ENCODE results near the gene GIMAP5.
A peak's percentile ranks its signal among the peaks of the same experiment; 100 is the strongest.
"Not testable (repeated sequence)": the region's sequence is repeated elsewhere in the genome, so short reads cannot be mapped to it uniquely, and the experiment has no call there.

Gene GIMAP5

DNA sequence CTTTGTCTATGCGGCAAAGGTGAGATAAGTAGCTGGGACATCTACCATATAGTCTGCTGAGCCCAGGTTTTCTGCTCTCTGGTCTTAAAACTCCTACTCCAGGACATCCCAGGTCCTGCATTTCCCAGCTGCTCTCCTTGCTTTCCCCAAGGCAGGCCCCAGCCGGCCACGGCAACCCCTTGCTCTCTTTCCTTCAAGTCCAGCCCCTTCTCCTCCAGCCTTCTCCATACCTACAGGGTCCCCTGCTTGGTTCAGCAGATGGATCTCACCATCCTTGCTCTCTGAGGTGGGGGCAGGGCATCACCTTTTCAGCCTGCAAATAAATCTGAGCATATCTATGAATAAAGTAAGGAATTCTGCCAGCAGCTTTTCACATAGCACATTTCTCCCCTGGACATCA, 8.7 kb downstream of the GIMAP5 start:
- peaks cover 7% of the 10 kb centered on the region for H3K36me3 Mint-ChIP-seq
- no peak for ATAC-seq
- H3K27me3 Mint-ChIP-seq, result peaks cover 59% of the 10 kb centered on the region
- no peak overlapping the region for H3K27ac Mint-ChIP-seq
- H3K9me3 Mint-ChIP-seq, result no peaks in the 10 kb centered on the region
- H3K4me1 Mint-ChIP-seq, result no peaks in the 10 kb centered on the region
- no peak overlapping the region for H3K4me3 Mint-ChIP-seq

GRCh38 chr7:150746921-150747320, 9.7 kb downstream of the GIMAP5 start:
- ATAC-seq, result no peak
- Mint-ChIP-seq H3K4me1 (no peaks in the 10 kb centered on the region), H3K27ac (no peak overlapping the region), H3K36me3 (peaks cover 6% of the 10 kb centered on the region), H3K9me3 (no peaks in the 10 kb centered on the region), H3K4me3 (no peak overlapping the region), H3K27me3 (peaks cover 50% of the 10 kb centered on the region)

- ATAC-seq, result no peak
- H3K27me3 Mint-ChIP-seq, result peaks cover 48% of the 10 kb centered on the region
- no peak overlapping the region for H3K27ac Mint-ChIP-seq
- H3K4me1 Mint-ChIP-seq, result no peaks in the 10 kb centered on the region
- no peak overlapping the region for H3K4me3 Mint-ChIP-seq
- H3K9me3 Mint-ChIP-seq, result no peaks in the 10 kb centered on the region
- no peaks in the 10 kb centered on the region for H3K36me3 Mint-ChIP-seq
Observed at GRCh38 chr7:150748376-150748775, 11.2 kb downstream of the GIMAP5 start.

DNA sequence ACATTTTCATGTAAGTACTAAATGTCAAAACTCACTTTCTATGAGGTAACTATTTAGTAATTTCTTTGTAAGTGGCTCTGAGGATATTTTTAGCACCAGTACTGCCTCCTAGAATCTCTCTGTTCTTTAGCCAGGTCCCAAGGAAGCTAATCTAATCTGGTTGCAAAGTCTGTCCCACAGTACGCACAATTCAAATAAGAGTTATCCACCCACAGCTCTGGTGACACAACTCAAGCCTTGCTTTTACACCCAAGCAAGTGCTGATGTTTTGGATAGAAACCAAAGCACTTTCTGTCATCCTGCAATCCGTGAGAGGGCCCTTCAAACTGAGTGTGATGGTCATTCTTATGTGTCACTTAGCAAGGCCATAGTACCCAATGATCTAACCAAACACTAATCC, 14.5 kb downstream of the GIMAP5 start:
- Mint-ChIP-seq H3K27ac (no peak overlapping the region), H3K27me3 (peaks cover 30% of the 10 kb centered on the region), H3K36me3 (no peaks in the 10 kb centered on the region), H3K4me3 (no peak overlapping the region), H3K9me3 (no peaks in the 10 kb centered on the region), H3K4me1 (peaks cover 21% of the 10 kb centered on the region)
- ATAC-seq, result no peak

GRCh38 chr7:150753239-150753638, 16.0 kb downstream of the GIMAP5 start:
- no peaks in the 10 kb centered on the region for H3K36me3 Mint-ChIP-seq
- peaks cover 21% of the 10 kb centered on the region for H3K4me1 Mint-ChIP-seq
- no peaks in the 10 kb centered on the region for H3K9me3 Mint-ChIP-seq
- H3K4me3 Mint-ChIP-seq, result no peak overlapping the region
- no peak overlapping the region for H3K27ac Mint-ChIP-seq
- no peak for ATAC-seq
- peaks cover 23% of the 10 kb centered on the region for H3K27me3 Mint-ChIP-seq

GRCh38 chr7:150753826-150754603, 16.8 kb downstream of the GIMAP5 start:
- Mint-ChIP-seq H3K4me3 (no peak overlapping the region), H3K27ac (peak overlapping the region; percentile 34), H3K27me3 (peaks cover 23% of the 10 kb centered on the region), H3K36me3 (no peaks in the 10 kb centered on the region), H3K9me3 (no peaks in the 10 kb centered on the region), H3K4me1 (peaks cover 21% of the 10 kb centered on the region)
- peak; percentile 58 for ATAC-seq

GRCh38 chr7:150754951-150755350, 17.7 kb downstream of the GIMAP5 start:
- H3K9me3 Mint-ChIP-seq, result no peaks in the 10 kb centered on the region
- H3K27me3 Mint-ChIP-seq, result peaks cover 23% of the 10 kb centered on the region
- no peaks in the 10 kb centered on the region for H3K36me3 Mint-ChIP-seq
- H3K27ac Mint-ChIP-seq, result no peak overlapping the region
- peaks cover 21% of the 10 kb centered on the region for H3K4me1 Mint-ChIP-seq
- ATAC-seq, result no peak
- H3K4me3 Mint-ChIP-seq, result no peak overlapping the region

- peaks cover 17% of the 10 kb centered on the region for H3K27me3 Mint-ChIP-seq
- no peaks in the 10 kb centered on the region for H3K9me3 Mint-ChIP-seq
- ATAC-seq, result peak; percentile 72
- H3K4me1 Mint-ChIP-seq, result peaks cover 21% of the 10 kb centered on the region
- H3K4me3 Mint-ChIP-seq, result no peak overlapping the region
- no peak overlapping the region for H3K27ac Mint-ChIP-seq
- H3K36me3 Mint-ChIP-seq, result no peaks in the 10 kb centered on the region
Observed at GRCh38 chr7:150755473-150756099, 18.4 kb downstream of the GIMAP5 start.

DNA sequence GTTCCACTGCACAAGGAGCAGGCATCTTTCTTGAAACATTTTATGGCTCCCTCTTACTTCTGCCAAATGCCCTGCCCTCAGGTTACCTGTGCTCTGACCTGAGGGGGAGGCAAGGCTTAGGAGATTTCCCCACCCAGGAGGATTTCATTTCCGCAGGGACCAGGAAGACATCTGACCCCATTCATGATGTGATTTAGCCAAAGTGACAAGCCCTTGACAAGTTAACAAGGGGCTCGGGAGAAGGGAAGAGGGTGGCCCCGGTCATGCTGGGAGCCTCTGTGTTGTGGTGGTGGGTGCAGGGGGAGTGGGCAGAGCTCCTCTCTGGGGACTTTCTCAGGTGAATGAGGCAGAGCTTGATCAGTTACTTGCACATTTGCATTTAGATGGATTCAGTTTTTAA, 18.9 kb downstream of the GIMAP5 start:
- no peak overlapping the region for H3K4me3 Mint-ChIP-seq
- no peak for ATAC-seq
- H3K27me3 Mint-ChIP-seq, result peaks cover 17% of the 10 kb centered on the region
- H3K27ac Mint-ChIP-seq, result no peak overlapping the region
- no peaks in the 10 kb centered on the region for H3K36me3 Mint-ChIP-seq
- H3K9me3 Mint-ChIP-seq, result no peaks in the 10 kb centered on the region
- peaks cover 21% of the 10 kb centered on the region for H3K4me1 Mint-ChIP-seq

DNA sequence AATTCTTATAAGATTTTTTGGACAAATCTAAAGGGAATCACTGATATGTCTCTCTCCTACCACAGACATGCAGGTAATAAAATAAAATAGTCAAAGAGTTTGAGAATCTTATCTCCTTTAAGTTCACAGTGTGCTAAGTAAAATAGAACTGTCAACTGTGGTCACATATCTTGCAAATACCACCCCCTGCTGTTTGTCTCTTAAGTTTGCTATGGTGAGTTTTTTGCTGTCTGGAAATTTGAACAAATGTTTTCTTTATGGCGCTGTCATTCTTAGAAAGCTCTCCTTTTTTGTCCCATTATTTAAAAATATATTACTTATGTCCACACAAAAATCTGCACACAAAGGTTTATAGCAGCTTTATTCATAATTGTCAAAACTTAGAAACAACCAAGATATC, 19.6 kb downstream of the GIMAP5 start:
- Mint-ChIP-seq H3K9me3 (no peaks in the 10 kb centered on the region), H3K4me1 (peaks cover 21% of the 10 kb centered on the region), H3K36me3 (no peaks in the 10 kb centered on the region), H3K4me3 (no peak overlapping the region), H3K27ac (no peak overlapping the region), H3K27me3 (peaks cover 24% of the 10 kb centered on the region)
- ATAC-seq, result no peak

GRCh38 chr7:150759479-150759878, 22.3 kb downstream of the GIMAP5 start:
- Mint-ChIP-seq H3K4me1 (peaks cover 14% of the 10 kb centered on the region), H3K36me3 (no peaks in the 10 kb centered on the region), H3K27me3 (peaks cover 26% of the 10 kb centered on the region), H3K9me3 (no peaks in the 10 kb centered on the region), H3K4me3 (no peak overlapping the region), H3K27ac (no peak overlapping the region)
- no peak for ATAC-seq

DNA sequence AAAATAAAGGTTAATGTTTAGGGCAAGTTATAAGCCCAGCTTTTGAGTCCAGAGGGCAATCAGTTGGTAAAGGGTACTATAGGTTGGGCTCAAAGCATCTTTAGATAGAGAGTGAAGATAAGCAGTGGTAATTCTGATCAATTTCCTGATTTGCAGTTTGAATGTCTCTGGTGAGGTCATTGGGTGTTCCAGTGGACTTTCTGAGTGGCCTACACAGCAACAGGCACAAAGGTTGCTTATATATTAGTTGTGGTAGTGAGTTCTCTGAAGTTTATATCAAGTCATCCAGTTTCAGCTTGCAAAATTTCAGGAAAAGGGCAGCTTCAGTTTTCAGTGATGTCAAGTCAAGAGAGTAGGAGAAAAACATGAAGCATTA, 29.1 kb downstream of the GIMAP5 start:
- no peaks in the 10 kb centered on the region for H3K36me3 Mint-ChIP-seq
- no peaks in the 10 kb centered on the region for H3K4me1 Mint-ChIP-seq
- H3K27ac Mint-ChIP-seq, result no peak overlapping the region
- H3K27me3 Mint-ChIP-seq, result peaks cover 26% of the 10 kb centered on the region
- H3K4me3 Mint-ChIP-seq, result no peak overlapping the region
- ATAC-seq, result no peak
- H3K9me3 Mint-ChIP-seq, result no peaks in the 10 kb centered on the region

GRCh38 chr7:150769768-150770167, 32.5 kb downstream of the GIMAP5 start:
- Mint-ChIP-seq H3K4me3 (no peak overlapping the region), H3K27ac (no peak overlapping the region), H3K9me3 (peaks cover 7% of the 10 kb centered on the region), H3K36me3 (peaks cover 9% of the 10 kb centered on the region), H3K27me3 (peaks cover 8% of the 10 kb centered on the region), H3K4me1 (no peaks in the 10 kb centered on the region)
- ATAC-seq, result no peak

GRCh38 chr7:150774131-150774530, 36.9 kb downstream of the GIMAP5 start:
- not testable (repeated sequence) for H3K9me3 Mint-ChIP-seq, ATAC-seq, H3K4me3 Mint-ChIP-seq, H3K27ac Mint-ChIP-seq, H3K4me1 Mint-ChIP-seq, H3K27me3 Mint-ChIP-seq, H3K36me3 Mint-ChIP-seq

DNA sequence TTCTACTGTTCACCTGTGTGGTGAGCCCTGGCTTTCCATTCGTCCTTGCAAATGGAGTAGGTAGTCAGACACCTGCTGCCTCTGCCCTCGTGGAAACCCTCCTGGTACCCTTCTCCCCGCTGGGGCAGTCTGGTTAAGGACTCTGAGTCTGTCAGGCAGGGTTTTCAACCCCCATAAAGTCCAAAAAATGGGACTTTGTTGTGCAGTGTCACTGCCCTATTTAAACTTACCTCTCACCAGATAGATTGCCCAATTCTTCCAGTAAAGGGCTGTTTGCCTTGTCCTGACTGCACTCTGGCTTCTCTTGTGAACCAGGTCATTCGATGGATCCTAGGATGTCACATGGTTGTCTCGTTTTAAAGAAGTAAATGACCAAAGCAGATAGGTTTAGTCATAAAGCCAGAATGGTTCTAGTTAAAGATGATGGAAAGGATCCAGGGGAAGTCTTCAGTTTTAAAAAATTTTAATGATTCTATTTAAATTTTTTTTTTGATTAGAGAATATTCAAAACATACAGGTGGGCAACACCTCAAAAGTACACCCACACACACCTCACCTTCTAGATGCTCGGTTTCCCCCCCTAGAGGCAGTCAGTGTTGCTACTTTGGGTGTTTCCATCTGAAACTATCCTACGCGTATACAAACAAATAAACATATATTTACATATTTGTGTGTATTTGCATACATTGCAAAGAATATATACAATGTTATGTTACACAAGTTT, 41.0 kb downstream of the GIMAP5 start:
- H3K9me3 Mint-ChIP-seq, result peaks cover 10% of the 10 kb centered on the region
- H3K27ac Mint-ChIP-seq, result no peak overlapping the region
- H3K27me3 Mint-ChIP-seq, result peaks cover 21% of the 10 kb centered on the region
- peaks cover 6% of the 10 kb centered on the region for H3K4me1 Mint-ChIP-seq
- H3K36me3 Mint-ChIP-seq, result peaks cover 9% of the 10 kb centered on the region
- no peak for ATAC-seq
- no peak overlapping the region for H3K4me3 Mint-ChIP-seq

Data from stimulated activated memory B cell treated with anti-CD40 and anti-IgM and Interleukin-4, amounts not matched to agents 10 μg/mL and 1 μg/mL and 100 μg/mL, for 72 hours (primary cell).